Neural cell (in vitro differentiated cells): Measurements from ENCODE around the gene ADGRL3. TPM values are rescaled to one million over a fixed set of nuclear protein-coding genes. Genes with fewer than 3 reads are reported as not detected.
A peak's percentile ranks its signal among the peaks of the same experiment; 100 is the strongest.

Experiments
- H2AFZ ChIP-seq: fragments of 200-600, 300-800 bp; sonication (generic), shearing (Covaris generic); 2 replicates; pipeline ENCODE4 v1.6.0; 2014; ENCODE audit warnings: low read depth, mild to moderate bottlenecking, antibody characterized with exemption, low read length, moderate library complexity
- H3F3A ChIP-seq: fragments of 200-600 bp; shearing (Covaris generic); 2 replicates; pipeline ENCODE4 v1.6.1; 2016; ENCODE audit warnings: mild to moderate bottlenecking, moderate library complexity, mixed read lengths, antibody characterized with exemption, low read length; ENCODE audit not compliant: insufficient read depth, poor library complexity, severe bottlenecking
- H3K27ac ChIP-seq: fragments of 200-600, 300-800 bp; sonication (generic), shearing (Covaris generic); 2 replicates; pipeline ENCODE4 v1.5.1; 2014; ENCODE audit warnings: mild to moderate bottlenecking, low read length, moderate library complexity
- H3K27me3 ChIP-seq: fragments of 300-800, 200-600 bp; sonication (generic), shearing (Covaris generic); 2 replicates; pipeline ENCODE4 v1.6.0; 2014; ENCODE audit warnings: mild to moderate bottlenecking, low read depth, low read length, moderate library complexity; ENCODE audit not compliant: insufficient read depth
- H3K36me3 ChIP-seq: fragments of 300-800, 200-600 bp; sonication (generic), shearing (Covaris generic); 2 replicates; pipeline ENCODE4 v1.5.1; 2014; ENCODE audit warnings: mild to moderate bottlenecking, antibody characterized with exemption, low read length, moderate library complexity; ENCODE audit not compliant: insufficient read depth
- H3K4me2 ChIP-seq: fragments of 300-800, 200-600 bp; sonication (generic), shearing (Covaris generic); 2 replicates; pipeline ENCODE4 v1.6.0; 2014; ENCODE audit warnings: mild to moderate bottlenecking, low read length
- H3K4me3 ChIP-seq: fragments of 300-800, 200-600 bp; sonication (generic), shearing (Covaris generic); 2 replicates; pipeline ENCODE4 v1.5.1; 2014; ENCODE audit warnings: mild to moderate bottlenecking, low read length, moderate library complexity
- H3K79me2 ChIP-seq: fragments of 200-600 bp; shearing (Covaris generic); replicated peaks from 2 replicates; pipeline ENCODE4 v1.6.0; 2014; ENCODE audit warnings: mild to moderate bottlenecking, low read length, moderate library complexity; ENCODE audit not compliant: insufficient read depth
- H3K9ac ChIP-seq: fragments of 300-800, 200-600 bp; sonication (generic), shearing (Covaris generic); 2 replicates; pipeline ENCODE4 v1.6.1; 2016; ENCODE audit warnings: mild to moderate bottlenecking, low read length, mixed read lengths
- H3K9me2 ChIP-seq: fragments of 200-600 bp; shearing (Covaris generic); 2 replicates; pipeline ENCODE4 v1.6.1; 2016; ENCODE audit warnings: mild to moderate bottlenecking, low read length, mixed read lengths; ENCODE audit not compliant: insufficient read depth
- H3K9me3 ChIP-seq: fragments of 200-600, 300-800 bp; sonication (generic), shearing (Covaris generic); 2 replicates; pipeline ENCODE4 v1.6.1; 2016; ENCODE audit warnings: mild to moderate bottlenecking, mixed run types, low read length, moderate library complexity, mixed read lengths
- H4K20me1 ChIP-seq: fragments of 200-600 bp; shearing (Covaris generic); 2 replicates; pipeline ENCODE4 v1.6.1; 2016; ENCODE audit warnings: mild to moderate bottlenecking, mixed run types; ENCODE audit not compliant: insufficient read depth
- EP300 ChIP-seq: fragments of 450-650 bp; conservative IDR thresholded peaks from 2 replicates; pipeline ENCODE4 v1.6.1; 2014; ENCODE audit warnings: antibody characterized with exemption, mild to moderate bottlenecking, moderate library complexity; ENCODE audit not compliant: poor library complexity, severe bottlenecking
- EZH2 ChIP-seq: fragments of 200-600, 300-800 bp; shearing (Covaris generic), sonication (generic); IDR thresholded peaks from 2 replicates; pipeline ENCODE4 v1.6.1; 2014; ENCODE audit warnings: antibody characterized with exemption, low read length, borderline replicate concordance, mild to moderate bottlenecking; ENCODE audit not compliant: insufficient read depth, poor library complexity, severe bottlenecking
- MXI1 ChIP-seq: fragments of 450-650 bp; conservative IDR thresholded peaks from 2 replicates; pipeline ENCODE4 v1.6.1; 2014; ENCODE audit warnings: antibody characterized with exemption, mild to moderate bottlenecking; ENCODE audit not compliant: poor library complexity, severe bottlenecking
- POLR2AphosphoS5 ChIP-seq: IDR thresholded peaks from 2 replicates; pipeline ENCODE4 v1.6.1; 2012
- RAD21 ChIP-seq: fragments of 450-650 bp; conservative IDR thresholded peaks from 2 replicates; pipeline ENCODE4 v1.6.1; 2014; ENCODE audit warnings: antibody characterized with exemption, mild to moderate bottlenecking, moderate library complexity
- REST ChIP-seq: IDR thresholded peaks from 2 replicates; pipeline ENCODE4 v1.6.1; 2012; ENCODE audit warnings: borderline replicate concordance
- SMC3 ChIP-seq: fragments of 450-650 bp; conservative IDR thresholded peaks from 2 replicates; pipeline ENCODE4 v1.6.1; 2014; ENCODE audit warnings: antibody characterized with exemption, mild to moderate bottlenecking, moderate library complexity; ENCODE audit not compliant: poor library complexity
- TAF1 ChIP-seq: IDR thresholded peaks from 2 replicates; pipeline ENCODE4 v1.6.1; 2012; ENCODE audit warnings: low read depth
- polyA plus RNA-seq: library from polyadenylated mRNA; depleted of rRNA; stranded (reverse); fragments of >200 nt; gene quantifications from 2 replicates; pipeline ENCODE4 v1.2.3, GENCODE V29; 2014
- TF ChIP-seq, protein P1 (sequence below): fragments of 450-650 bp; IDR thresholded peaks from 2 replicates; pipeline ENCODE4 v1.5.1; 2014; ENCODE audit warnings: antibody characterized with exemption, mild to moderate bottlenecking, moderate library complexity; ENCODE audit not compliant: poor library complexity, severe bottlenecking

The ADGRL3 gene
- polyA plus RNA-seq, 1 donor from 2014 or later: 99.4 TPM

DNA sequence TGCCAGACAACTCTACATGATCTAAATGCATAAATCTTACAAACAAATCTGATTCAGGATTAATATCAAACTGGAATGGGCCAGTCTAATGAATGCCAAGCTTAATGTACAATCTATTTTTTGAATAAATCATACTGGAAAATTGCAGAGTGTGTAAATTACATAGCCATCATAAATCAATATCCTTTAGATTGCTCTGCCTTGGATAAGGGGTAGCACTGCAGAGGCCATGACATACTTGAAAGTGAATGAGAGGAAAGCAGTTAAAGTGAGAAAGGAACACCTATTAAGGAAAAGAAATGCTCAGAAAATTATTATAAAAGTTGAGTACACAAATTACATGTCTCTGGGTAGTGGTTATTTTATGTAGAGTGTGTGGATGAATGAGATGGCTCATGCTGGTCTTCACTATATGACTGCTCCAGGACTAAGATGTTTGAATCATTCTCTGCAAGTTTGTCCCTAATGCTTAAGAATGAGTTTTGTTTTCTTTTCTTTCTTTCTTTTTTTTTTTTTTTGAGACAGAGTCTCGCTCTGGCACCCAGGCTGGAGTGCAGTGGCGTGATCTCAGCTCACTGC lies 100.2 kb downstream of the ADGRL3 start:
- no peak overlapping the region for H3K9ac ChIP-seq
- H3K79me2 ChIP-seq: peaks cover 66% of the 10 kb centered on the region
- no peaks in the 10 kb centered on the region for H3K27me3 ChIP-seq
- H3K9me3 ChIP-seq: no peaks in the 10 kb centered on the region
- H3K27ac ChIP-seq: no peak overlapping the region
- no peak overlapping the region for H3K4me3 ChIP-seq
- no peaks in the 10 kb centered on the region for H4K20me1 ChIP-seq
- H3K36me3 ChIP-seq: no peaks in the 10 kb centered on the region
- no peaks in the 10 kb centered on the region for H3F3A ChIP-seq
- no peak for TF ChIP-seq POLR2AphosphoS5
- TF ChIP-seq REST: no peak
- TF ChIP-seq, protein P1, sequence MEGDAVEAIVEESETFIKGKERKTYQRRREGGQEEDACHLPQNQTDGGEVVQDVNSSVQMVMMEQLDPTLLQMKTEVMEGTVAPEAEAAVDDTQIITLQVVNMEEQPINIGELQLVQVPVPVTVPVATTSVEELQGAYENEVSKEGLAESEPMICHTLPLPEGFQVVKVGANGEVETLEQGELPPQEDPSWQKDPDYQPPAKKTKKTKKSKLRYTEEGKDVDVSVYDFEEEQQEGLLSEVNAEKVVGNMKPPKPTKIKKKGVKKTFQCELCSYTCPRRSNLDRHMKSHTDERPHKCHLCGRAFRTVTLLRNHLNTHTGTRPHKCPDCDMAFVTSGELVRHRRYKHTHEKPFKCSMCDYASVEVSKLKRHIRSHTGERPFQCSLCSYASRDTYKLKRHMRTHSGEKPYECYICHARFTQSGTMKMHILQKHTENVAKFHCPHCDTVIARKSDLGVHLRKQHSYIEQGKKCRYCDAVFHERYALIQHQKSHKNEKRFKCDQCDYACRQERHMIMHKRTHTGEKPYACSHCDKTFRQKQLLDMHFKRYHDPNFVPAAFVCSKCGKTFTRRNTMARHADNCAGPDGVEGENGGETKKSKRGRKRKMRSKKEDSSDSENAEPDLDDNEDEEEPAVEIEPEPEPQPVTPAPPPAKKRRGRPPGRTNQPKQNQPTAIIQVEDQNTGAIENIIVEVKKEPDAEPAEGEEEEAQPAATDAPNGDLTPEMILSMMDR: no peak
- no peak for TF ChIP-seq SMC3
- no peak for TF ChIP-seq RAD21
- TF ChIP-seq EP300: no peak
- TF ChIP-seq EZH2: no peak
- no peak for TF ChIP-seq MXI1
- no peak for TF ChIP-seq TAF1
- no peaks in the 10 kb centered on the region for H3K9me2 ChIP-seq
- H3K4me2 ChIP-seq: no peak overlapping the region
- no peak overlapping the region for H2AFZ ChIP-seq

DNA sequence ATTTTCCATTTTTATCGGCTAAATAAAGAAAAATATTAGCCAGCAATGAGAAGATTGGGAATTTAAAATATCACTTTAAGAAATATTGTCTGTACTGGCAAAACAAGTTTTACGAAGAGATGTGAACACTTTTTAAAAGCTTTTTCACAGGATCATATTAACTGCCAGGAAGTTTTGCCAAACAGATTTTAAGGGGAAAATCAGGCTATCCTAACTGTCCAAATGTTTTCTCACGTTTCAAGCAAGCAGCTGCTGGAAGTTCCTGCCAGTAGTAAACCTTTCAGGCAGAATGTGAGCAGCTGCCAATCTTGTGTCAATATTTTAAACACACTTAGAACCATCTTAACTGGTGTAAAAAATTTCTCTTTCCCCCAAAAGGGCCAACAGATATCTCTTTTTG lies 101.1 kb downstream of the ADGRL3 start:
- H3K9ac ChIP-seq: no peak overlapping the region
- no peak overlapping the region for H3K27ac ChIP-seq
- H3K9me2 ChIP-seq: no peaks in the 10 kb centered on the region
- H3F3A ChIP-seq: no peaks in the 10 kb centered on the region
- H4K20me1 ChIP-seq: no peaks in the 10 kb centered on the region
- no peak overlapping the region for H3K4me3 ChIP-seq
- peaks cover 62% of the 10 kb centered on the region for H3K79me2 ChIP-seq
- H2AFZ ChIP-seq: no peak overlapping the region
- H3K4me2 ChIP-seq: no peak overlapping the region
- H3K27me3 ChIP-seq: no peaks in the 10 kb centered on the region
- no peaks in the 10 kb centered on the region for H3K36me3 ChIP-seq
- no peaks in the 10 kb centered on the region for H3K9me3 ChIP-seq
- TF ChIP-seq MXI1: no peak
- TF ChIP-seq EZH2: no peak
- TF ChIP-seq SMC3: no peak
- peak; percentile 30 for TF ChIP-seq EP300
- no peak for TF ChIP-seq POLR2AphosphoS5
- TF ChIP-seq, protein P1: no peak
